ENCODE measurements around the gene B3GAT3.
"Not testable (repeated sequence)": the region's sequence is repeated elsewhere in the genome, so short reads cannot be mapped to it uniquely, and the experiment has no call there.

B3GAT3 gene

GRCh38 chr11:62571493-62571892 is 50.3 kb downstream of the B3GAT3 start:
- H3K27me3 ChIP-seq (ENCODE audit: control insufficient read depth in 2 of 2, insufficient read depth in 2 of 2, low read length in 2 of 2); H3K9me3 ChIP-seq (ENCODE audit: control insufficient read depth in 2 of 2, low read length in 2 of 2); H3K27ac ChIP-seq (ENCODE audit: low read depth in 2 of 2, low read length in 2 of 2); H3K4me3 ChIP-seq (ENCODE audit: low read length in 2 of 2); H3K9ac ChIP-seq (ENCODE audit: low read depth in 1 of 2, low read length in 2 of 2): not testable (repeated sequence)
- peaks cover 32 to 43% of the 10 kb centered on the region in 2 donors for H3K36me3 ChIP-seq (ENCODE audit: control insufficient read depth in 2 of 2, insufficient read depth in 2 of 2, low read length in 2 of 2)
- H3K4me1 ChIP-seq (ENCODE audit: control insufficient read depth in 2 of 2, insufficient read depth in 2 of 2, low read length in 2 of 2): peaks cover 22 to 27% of the 10 kb centered on the region in 2 donors

GRCh38 chr11:62570903-62571302 is 50.9 kb downstream of the B3GAT3 start:
- peaks cover 38 to 44% of the 10 kb centered on the region in 2 donors for H3K36me3 ChIP-seq (ENCODE audit: control insufficient read depth in 2 of 2, insufficient read depth in 2 of 2, low read length in 2 of 2)

GRCh38 chr11:62569611-62570010 is 52.2 kb downstream of the B3GAT3 start:
- H3K4me3 ChIP-seq (ENCODE audit: low read length in 2 of 2): no peak overlapping the region
- no peak overlapping the region for H3K9ac ChIP-seq (ENCODE audit: low read depth in 1 of 2, low read length in 2 of 2)
- H3K27ac ChIP-seq (ENCODE audit: low read depth in 2 of 2, low read length in 2 of 2): no peak overlapping the region
- H3K4me1 ChIP-seq (ENCODE audit: control insufficient read depth in 2 of 2, insufficient read depth in 2 of 2, low read length in 2 of 2): peaks cover 9 to 15% of the 10 kb centered on the region in 2 donors
- H3K9me3 ChIP-seq (ENCODE audit: control insufficient read depth in 2 of 2, low read length in 2 of 2): no peaks in the 10 kb centered on the region
- no peaks in the 10 kb centered on the region for H3K27me3 ChIP-seq (ENCODE audit: control insufficient read depth in 2 of 2, insufficient read depth in 2 of 2, low read length in 2 of 2)
- H3K36me3 ChIP-seq (ENCODE audit: control insufficient read depth in 2 of 2, insufficient read depth in 2 of 2, low read length in 2 of 2): peaks cover 43 to 51% of the 10 kb centered on the region in 2 donors

More at GRCh38 chr11:62570903-62571302, 50.9 kb downstream of the B3GAT3 start:
- not testable (repeated sequence) for H3K27ac ChIP-seq (ENCODE audit: low read depth in 2 of 2, low read length in 2 of 2); H3K27me3 ChIP-seq (ENCODE audit: control insufficient read depth in 2 of 2, insufficient read depth in 2 of 2, low read length in 2 of 2); H3K9me3 ChIP-seq (ENCODE audit: control insufficient read depth in 2 of 2, low read length in 2 of 2); H3K4me3 ChIP-seq (ENCODE audit: low read length in 2 of 2); H3K9ac ChIP-seq (ENCODE audit: low read depth in 1 of 2, low read length in 2 of 2)
- H3K4me1 ChIP-seq (ENCODE audit: control insufficient read depth in 2 of 2, insufficient read depth in 2 of 2, low read length in 2 of 2): peaks cover 22 to 27% of the 10 kb centered on the region in 2 donors

- Histone ChIP-seq H3K36me3 (ENCODE audit: control insufficient read depth in 2 of 2, insufficient read depth in 2 of 2, low read length in 2 of 2) (peaks cover 50 to 65% of the 10 kb centered on the region in 2 donors), H3K4me1 (ENCODE audit: control insufficient read depth in 2 of 2, insufficient read depth in 2 of 2, low read length in 2 of 2) (peaks cover 0 to 4% of the 10 kb centered on the region in 2 donors), H3K27me3 (ENCODE audit: control insufficient read depth in 2 of 2, insufficient read depth in 2 of 2, low read length in 2 of 2) (no peaks in the 10 kb centered on the region), H3K4me3 (ENCODE audit: low read length in 2 of 2) (no peak overlapping the region), H3K9ac (ENCODE audit: low read depth in 1 of 2, low read length in 2 of 2) (no peak overlapping the region), H3K27ac (ENCODE audit: low read depth in 2 of 2, low read length in 2 of 2) (no peak overlapping the region), H3K9me3 (ENCODE audit: control insufficient read depth in 2 of 2, low read length in 2 of 2) (no peaks in the 10 kb centered on the region)
These were observed 54.7 kb downstream of the B3GAT3 start for GRCh38 chr11:62567018-62567633.

- Histone ChIP-seq H3K27me3 (ENCODE audit: control insufficient read depth in 2 of 2, insufficient read depth in 2 of 2, low read length in 2 of 2) (no peaks in the 10 kb centered on the region), H3K36me3 (ENCODE audit: control insufficient read depth in 2 of 2, insufficient read depth in 2 of 2, low read length in 2 of 2) (peaks cover 45 to 62% of the 10 kb centered on the region in 2 donors), H3K9me3 (ENCODE audit: control insufficient read depth in 2 of 2, low read length in 2 of 2) (no peaks in the 10 kb centered on the region), H3K4me1 (ENCODE audit: control insufficient read depth in 2 of 2, insufficient read depth in 2 of 2, low read length in 2 of 2) (no peaks in the 10 kb centered on the region), H3K4me3 (ENCODE audit: low read length in 2 of 2) (no peak overlapping the region), H3K27ac (ENCODE audit: low read depth in 2 of 2, low read length in 2 of 2) (no peak overlapping the region), H3K9ac (ENCODE audit: low read depth in 1 of 2, low read length in 2 of 2) (no peak overlapping the region)
These were observed 55.5 kb downstream of the B3GAT3 start for GRCh38 chr11:62566247-62566646.

All from mucosa of rectum (tissue), 2 donors.